Measurements from ENCODE around the gene SMARCA2.

Gene SMARCA2

DNA sequence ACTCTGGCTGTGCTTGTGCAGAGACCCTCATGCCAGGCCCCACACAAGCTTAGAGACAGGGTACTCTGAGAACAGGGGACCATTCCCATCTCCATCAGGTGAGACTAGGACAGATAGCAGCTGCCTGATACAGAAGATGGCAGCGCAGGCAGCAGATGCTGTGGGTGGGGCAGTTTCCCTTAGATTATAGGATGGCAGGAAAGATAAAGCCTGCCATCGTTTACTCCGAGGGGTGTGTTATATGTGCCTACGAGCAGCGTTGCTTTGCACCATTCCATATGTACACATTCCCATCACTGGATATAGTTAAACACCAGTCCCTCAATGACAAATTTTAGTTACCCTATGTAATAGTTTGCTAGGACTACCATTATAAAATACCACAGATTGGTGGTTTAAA is 135.2 kb downstream of the SMARCA2 start:
- no peak for DNase-seq

DNA sequence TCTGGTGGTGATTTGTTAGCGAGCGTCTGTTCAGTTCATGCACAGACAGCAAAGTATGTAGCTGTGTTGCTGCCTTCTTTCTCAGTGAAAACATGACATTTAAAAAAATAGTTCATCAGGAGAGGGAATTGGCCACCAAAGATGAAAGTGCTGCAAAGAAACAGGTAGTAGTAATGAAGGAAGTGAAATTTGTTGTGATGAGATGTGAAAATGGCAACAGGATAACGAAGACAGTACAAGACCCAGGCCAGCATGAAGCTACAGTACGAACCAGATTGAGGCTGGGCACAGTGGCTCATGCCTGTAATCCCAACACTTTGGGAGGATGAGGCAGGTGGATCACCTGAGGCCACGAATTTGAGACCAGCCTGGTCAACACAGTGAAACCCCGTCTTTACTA is 136.0 kb downstream of the SMARCA2 start:
- DNase-seq, result no peak

DNA sequence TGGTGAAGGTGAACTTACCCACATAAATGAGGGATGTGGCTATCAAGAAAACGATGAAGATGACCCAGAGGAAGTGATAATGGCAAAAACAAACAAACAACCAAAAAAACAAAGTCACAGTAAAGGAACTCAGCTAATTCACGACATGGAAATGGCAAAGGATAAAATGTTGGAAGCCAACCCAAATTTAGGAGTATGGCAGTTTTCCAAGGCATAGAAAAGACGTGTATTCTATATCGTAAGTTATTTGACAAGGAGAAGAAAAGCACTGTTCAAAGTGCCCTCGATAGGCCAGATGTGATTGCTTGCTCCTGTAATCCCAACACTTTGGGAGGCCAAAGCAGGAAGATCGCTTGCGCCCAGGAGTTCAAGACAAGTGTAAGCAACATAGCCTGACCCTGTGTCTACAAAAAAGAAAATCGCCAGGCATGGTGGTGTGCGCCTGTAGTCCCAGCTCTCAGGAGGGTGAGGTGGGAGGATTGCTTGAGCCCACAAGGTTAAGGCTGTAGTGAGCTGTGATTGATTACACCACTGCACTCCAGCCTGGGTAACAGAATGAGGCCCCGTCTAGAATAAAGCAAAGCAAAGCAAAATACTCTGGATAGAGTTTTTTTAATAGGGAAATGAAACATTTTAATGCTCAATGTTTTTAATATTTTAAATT is 138.0 kb downstream of the SMARCA2 start:
- no peak for DNase-seq

DNA sequence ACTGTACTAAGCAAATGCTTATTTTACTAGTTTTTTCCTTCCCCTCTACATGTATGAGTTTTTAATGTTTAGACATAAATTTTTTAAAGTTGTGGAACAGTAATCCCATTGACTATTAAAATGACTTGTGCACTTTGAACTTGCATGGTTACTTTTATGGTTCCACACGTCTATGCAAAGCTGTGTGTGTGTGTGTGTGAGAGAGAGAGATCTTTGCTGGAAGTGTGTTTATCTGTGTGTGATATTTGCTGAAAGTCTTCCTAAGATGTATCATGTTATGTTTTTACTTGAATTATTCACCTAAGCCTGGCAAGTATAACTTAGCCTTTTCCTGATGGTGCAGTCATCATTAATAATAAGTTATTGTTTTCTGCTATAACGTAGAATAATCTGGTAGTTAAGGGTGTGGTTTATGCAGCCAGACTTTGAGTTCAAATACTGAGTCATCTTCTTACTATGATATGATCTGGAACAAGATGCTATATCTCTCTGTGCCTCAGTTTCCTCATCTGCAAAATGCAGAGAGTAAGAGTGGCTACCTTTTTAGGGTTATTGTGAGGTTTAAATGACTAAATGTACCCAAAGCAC is 138.6 kb downstream of the SMARCA2 start:
- no peak for DNase-seq

DNA sequence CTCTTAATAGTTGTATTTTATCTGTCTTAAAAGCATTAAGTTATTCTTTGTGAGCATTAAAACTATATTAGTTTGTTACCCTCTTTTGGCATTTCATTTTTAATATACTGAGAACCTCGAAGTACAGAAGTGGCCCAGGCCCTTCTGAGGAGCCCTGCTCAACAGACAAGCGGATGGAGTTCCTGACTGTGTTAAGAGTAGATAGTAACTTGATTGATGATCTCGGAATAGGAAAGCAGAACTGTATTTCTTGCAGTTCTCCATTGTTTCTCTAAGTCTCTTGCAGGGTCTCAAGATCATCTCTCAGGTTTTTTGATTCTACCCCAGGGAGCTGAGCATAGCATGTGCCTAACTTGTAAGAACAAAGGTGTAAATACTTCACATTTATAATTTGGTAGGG is 139.6 kb downstream of the SMARCA2 start:
- DNase-seq, result no peak

DNA sequence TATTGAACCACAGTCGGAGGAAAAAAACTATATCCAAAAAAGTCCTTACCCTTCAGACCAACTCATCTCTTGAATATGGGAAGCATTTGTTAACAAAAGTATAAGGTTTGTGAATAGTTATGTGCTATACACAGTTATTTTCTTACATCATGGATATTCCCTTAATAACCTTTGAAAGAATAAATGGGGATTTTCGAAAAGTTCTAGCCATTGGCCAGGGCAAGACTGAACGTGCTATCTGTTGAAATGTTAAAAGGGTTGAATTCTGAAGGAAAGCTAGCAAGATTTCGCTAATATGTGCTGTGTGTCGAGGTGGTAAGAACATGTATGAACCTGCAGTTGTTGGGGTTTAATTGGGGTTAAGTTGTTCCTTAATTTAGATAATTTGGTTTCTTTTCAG is 140.8 kb downstream of the SMARCA2 start:
- DNase-seq, result no peak

DNA sequence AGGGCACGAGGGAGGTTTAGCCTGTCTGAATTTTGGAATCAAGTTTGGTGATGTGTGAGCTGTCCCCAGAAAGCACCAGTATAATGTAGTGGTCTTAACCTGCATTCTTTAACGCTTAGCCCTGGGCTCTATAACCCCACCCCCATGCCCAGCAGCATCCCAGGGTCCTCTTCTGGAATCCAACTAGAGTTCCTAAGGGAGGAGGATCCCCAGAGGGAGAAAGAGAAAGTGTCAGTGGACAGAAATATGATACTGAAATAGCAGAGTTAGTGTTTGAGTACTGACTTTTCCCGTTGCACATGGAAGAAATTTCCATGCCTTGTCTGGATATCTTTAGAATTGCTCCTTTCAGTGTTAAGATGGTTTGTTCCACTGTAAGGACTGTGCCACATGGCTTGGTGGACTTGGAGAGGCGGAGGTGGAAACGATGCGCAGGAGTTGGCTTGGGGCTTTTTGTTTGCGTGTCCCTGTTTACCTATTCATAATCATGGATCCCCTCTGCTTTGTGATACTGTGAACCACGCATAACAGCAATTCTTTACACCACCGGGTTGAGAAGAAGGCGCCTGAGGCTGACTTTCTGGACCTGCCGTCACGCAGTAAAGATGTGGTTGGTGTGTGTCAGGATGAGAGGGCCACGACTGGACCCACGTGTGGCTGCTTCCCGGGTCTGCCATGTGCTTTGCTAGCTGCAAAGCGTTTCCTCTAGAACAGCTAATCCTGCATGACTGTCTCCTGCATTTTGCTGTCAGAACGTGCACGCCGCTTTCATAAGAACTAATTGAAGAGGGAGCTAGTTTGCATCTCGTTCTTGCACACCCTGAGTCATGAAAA is 142.3 kb downstream of the SMARCA2 start:
- no peak for DNase-seq

DNA sequence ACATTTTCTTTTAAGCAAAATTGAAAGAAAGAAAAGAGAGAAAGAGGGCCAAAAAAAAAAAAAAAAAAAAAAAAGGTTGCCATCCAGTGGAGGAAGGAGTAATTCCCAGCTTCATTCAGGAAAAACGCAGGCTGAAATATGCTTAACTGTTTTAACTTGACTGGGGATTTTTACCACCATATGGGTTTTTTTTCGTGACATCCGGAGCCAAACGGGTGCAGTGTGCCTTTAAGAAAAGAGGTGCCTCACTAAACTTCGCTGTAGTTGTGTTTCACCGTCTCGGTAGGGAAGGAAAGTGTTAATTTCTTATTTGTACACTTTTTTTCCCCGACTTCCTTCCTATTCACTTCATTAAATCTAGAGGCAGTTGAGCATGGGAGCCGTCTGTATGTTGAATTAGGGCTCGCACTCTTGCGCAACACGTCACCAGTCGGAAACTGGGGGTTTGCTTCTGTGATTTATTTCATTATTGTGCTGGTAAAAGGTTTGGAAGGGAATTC is 143.0 kb downstream of the SMARCA2 start:
- DNase-seq, result no peak

DNA sequence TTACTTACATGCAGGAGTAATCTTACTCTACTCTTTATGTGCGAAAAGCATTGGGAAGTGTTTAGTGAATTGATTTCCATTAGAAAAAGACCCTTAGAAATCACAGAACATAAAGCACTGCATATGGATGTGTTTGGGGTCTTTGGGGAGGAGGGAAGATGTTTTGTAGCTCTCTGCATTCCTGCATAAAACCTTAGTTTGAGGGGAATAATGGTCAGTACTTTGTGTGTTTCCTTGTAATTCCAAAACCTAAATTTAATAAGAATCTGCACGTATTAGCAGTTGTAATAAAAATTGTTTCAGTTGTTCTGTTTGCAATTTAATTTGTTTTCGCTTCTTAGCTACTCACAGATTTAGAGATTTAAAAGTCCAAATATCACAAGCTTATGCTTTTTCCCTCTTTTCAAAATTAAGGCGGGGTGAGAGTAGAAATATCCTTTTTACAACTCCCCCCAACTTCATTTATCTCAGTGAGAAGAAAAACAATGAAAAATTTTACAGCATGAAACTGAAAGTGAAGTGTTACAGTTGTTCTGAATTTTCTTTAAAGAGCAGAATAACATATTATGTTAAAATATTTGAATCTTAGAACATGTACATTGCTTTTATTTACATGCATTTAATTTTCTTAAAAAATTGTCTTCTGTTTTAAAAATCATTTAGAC is 143.8 kb downstream of the SMARCA2 start:
- DNase-seq, result no peak

DNA sequence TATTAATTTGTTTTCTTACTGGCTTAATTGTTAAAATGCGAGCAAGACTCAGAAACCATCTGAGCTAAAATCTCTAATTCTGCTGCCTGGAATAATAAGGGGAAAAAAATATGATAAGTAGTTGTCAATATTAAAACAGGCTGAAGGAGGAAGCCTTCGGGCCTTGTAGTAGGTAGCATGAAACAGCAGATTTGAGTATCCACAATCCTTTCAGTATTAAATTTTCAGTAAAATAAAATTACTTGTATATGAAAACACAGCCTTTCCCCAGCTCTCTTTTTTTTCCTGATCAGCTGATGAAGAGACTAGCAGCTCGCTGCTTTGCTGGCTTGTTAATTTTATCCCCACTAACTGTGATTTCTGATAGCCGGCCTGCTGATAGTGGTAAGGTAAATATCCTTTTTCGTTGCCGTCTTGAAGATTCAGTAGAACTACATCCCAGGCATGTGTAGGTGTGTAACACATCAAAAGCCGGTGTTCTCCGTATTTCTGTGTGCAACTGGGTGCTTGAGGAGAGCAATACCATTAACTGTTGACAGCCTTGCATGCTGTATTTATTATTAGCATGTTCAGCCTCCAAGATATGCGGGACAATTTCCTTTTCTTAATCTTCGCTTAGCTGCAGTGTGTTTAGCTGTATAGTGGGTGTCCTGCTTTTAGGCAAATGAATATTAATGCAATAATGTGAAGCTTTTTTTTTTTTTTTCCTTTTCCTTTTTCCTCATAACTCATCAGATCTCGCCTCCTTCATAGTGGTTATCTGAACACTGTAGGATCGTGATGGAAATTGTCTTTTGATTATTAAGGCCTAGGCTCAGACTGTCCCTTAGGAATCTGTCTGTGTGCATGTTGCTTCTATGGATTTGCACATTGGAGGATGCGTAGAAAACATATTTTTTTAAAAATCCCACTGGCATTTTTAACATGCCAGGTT is 144.6 kb downstream of the SMARCA2 start:
- DNase-seq, result no peak

DNA sequence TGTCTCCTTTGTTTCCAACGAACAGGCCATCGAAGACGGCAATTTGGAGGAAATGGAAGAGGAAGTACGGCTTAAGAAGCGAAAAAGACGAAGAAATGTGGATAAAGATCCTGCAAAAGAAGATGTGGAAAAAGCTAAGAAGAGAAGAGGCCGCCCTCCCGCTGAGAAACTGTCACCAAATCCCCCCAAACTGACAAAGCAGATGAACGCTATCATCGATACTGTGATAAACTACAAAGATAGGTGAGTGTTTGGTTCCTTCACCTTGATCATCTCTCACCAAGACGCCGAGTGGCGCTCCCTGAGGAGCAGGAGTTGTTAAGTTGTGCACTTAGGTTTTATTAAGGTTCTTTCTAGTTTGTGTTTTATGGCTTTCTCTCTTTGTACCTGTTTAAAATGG is 146.5 kb downstream of the SMARCA2 start:
- DNase-seq, result no peak

DNA sequence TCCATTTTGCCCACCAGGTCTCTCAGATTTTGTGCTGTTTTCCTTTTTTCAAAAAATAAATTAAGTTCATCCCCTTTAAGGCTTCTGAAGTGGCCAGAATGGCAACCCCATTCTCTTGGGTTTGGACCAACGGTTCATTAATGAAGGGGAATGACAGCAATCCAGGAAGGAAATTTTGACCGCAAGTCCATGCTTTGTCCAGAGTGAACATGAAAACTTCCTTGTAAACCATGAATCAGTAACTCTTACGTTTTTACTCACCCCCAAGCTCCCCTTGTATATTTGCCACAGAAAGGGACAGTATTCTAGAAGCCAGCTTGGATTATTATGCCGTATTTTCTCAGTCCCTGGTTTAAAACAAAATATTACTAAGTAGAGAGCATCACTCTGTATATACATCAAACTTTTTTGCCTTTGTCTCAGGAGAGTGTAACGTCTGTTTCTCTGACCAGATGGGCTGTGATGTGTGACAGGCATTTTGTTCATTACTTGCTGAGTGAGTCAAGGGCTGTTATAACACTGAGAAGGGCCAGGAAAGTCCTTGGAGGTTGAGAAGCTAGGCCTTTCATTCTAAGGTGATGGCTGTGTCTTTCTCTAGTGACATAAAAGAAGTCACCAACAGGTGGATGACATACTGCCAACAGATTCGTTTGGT is 148.2 kb downstream of the SMARCA2 start:
- DNase-seq, result no peak

DNA sequence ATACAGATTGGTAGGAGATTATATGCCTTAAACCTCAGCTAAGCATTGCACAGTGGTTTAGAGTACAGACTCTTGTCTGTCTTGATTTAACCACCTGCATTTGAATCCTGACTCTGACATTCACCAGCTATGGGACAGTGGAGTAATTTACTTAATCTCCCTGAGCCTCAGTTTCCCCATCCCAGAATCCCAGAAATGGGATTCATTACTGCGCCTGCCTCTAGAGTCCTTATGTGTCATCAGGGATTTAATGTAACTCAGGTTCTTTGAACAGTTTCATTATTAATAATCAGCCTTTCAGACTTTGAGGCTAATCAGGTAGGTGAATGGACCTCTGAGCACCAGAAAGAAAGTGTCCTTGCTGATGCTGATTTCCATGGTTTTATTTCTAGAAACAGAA is 149.1 kb downstream of the SMARCA2 start:
- DNase-seq, result no peak

DNA sequence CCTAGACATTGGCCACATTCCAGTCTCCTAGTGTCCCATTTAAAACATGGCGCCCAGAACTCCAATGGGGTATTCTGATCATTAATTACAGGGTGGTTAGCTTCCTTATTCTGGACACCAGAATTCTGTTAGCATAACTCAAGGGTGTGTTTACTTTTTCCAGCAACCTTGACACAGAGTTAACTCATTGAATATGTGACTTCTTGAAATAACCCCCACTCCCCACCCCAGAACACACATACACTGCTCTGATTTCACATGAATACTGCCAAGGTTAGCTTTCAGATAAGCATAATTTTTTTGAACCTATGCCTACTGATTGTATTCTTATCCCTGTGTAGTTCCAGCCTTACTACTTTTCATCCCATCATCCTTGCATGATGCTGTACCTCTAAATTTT is 151.1 kb downstream of the SMARCA2 start:
- no peak for DNase-seq

DNA sequence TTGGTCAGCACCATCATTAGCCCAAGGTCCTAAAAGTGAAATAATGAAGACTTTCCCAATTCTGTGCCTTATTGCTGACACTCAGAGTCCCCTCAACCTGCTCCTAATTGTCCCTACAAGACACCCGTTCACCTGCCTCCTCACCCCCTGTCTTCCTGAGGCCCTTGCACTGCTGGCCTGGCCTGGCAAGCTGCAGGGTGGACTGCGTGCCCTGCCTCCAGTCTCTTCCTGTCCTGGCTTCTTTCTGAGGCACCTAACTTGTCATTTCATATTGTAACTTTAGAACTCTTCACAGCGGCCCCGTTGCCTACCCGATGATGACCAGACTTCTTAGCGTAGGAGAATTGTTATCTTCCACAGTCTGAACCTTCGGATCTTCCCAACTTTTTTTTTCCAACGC is 153.9 kb downstream of the SMARCA2 start:
- no peak for DNase-seq

DNA sequence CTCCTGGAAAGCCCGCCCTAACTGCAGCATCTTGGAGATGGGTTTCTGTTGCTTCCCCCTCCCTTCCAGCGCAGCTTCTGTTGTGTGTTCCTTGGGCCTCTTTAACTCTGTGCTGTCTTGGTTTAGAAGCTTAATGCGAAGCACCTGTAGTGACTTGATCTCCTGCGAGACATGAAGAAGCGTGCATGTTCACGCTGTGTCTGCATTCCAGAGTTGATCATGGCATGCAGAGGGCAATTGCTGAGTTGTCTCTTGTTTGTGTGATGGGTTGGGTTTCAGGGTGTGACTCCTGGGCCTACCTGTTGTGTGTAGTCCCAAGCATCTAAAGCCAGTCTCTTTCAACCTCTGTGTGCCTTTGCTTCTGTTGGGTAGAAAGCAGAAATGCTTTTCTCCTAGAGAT is 155.6 kb downstream of the SMARCA2 start:
- no peak for DNase-seq

DNA sequence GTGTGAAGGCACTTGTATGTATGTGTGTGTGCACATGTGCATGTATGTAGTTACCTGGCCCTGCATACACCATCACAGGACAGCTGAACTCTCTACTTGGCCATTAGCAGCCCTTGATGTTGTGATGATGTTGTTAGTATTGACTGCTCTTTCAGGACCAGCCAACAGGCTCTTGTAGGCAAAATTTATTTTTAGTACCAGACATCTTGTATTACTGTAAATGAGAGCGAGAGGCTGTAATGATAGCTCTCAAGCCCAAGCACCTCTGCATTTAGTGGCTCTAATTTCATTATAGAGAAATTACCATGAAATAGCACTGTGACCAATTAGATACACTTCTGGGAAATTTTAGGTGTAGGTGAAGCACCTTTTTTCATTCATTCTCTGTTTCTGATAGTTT is 158.0 kb downstream of the SMARCA2 start:
- peak; percentile 35 for DNase-seq

DNA sequence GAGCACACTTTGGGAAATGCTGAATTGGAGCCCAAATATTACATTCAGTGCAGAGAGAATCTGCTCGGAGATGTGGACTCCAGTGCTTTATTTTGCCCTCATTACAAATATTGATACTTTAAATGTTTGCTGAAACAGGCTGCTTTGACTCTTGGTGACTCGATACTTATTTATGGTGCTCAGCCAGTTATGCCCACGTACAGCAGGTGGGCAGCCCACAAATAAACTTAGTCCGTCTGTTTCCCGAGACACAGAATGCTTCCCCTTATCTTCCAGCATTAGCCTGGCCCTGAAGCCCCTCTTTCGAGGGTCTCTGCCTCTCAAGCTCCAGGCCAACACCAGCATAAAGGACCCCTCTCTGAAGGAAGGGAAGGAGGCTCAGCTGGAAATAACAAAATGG is 158.7 kb downstream of the SMARCA2 start:
- DNase-seq, result no peak

DNA sequence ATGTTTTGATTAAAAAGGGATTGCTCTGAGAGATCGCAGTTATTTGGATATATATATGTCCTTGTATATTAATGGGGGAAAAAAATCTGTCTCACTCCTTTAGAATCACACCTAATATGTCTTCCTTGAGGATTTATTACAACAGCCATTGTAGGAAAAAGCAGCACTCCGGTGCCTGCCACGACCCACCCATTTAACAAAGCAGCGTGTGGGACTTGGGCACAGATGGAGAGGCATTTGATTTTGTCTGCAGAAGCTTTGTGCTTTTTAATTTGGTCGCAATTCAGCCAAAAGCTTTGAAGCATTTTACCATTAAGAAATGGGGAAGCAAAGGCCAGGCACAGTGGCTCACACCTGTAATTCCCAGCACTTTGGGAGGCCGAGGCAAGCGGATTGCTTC is 159.2 kb downstream of the SMARCA2 start:
- DNase-seq, result no peak

DNA sequence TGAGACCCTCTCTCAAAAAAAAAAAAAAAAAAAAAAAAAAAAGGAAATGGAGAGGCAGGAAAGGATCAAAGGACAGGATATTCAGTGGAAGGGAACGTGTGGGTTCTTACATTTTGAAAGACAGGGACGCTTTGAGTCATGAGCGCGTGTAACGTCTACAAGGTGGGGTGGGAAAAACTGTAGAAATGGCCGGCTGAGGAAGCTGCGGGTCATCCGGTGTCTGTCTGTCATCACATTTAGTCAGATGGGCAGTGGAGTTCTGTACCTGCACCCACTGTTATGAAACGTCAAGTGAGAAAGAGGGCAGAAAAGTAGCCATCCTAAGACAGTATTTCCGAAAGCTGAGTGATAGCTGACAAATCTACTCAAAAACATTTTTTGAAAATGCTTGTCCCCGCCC is 159.8 kb downstream of the SMARCA2 start:
- no peak for DNase-seq

DNA sequence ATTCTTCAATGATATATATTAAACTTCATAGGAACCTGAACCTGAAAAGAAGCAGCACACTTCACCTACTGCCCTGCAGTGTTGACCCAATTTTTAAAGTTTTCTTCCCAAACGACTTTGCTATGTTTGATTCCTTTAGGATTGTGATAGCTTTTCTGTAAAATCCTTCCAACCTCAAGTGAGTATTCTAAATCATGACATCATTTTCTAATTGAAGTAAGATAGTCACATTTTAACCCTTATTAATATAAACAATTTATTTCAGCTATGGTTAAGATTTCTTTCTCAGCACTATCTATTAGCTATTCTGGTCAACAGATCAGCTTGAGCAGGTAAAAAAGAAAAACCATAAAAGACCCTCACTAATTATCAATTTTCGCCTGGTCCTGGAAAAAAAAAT is 162.0 kb downstream of the SMARCA2 start:
- DNase-seq, result no peak
